Measurements from ENCODE around the gene ANAPC4.

- TF ChIP-seq CTCF (conservative IDR thresholded peaks at IDR 0.05 in 1 of 2, IDR thresholded peaks at IDR 0.05 in 1 of 2; ENCODE audit: extremely low read depth in 1 of 2, insufficient read depth in 1 of 2, low read depth in 1 of 2, low read length in 2 of 2): no peak
- TF ChIP-seq EZH2 (IDR thresholded peaks at IDR 0.05; ENCODE audit: borderline replicate concordance, low read length): no peak
These were observed 29.6 kb upstream of the ANAPC4 start for GRCh38 chr4:25347473-25347872.
